ENCODE measurements around the gene CDH13. TPM values are rescaled to one million over a fixed set of nuclear protein-coding genes. Genes with fewer than 3 reads are reported as not detected.

CDH13 gene
- total and polyA plus RNA-seq, 2 donors (not counting 3 experiments of a cell fraction or from before 2014, with no cell fraction given), result 96.6 to 124 TPM

DNA sequence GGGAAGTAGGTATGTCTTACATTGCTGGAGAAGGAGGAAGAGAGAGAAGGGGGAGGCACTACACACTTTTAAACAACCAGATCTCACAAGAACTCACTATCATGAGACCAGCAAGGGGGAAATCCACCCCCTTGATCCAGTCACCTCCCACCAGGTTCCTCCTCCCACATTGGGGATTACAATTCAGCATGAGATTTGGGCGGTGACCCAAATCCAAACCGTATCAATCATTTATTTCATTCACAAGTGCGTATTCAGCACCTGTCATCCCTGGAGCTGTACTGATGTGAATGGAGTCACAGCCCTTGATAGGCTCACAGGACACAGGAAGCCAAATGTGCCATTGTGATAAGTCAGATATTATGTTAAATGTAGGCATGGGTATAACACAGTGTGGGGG is 952.7 kb downstream of the CDH13 start:
- Histone ChIP-seq H3K4me3 (replicated peaks in 1 of 3; ENCODE audit: insufficient read depth in 1 of 3, low read depth in 1 of 3, low read length in 3 of 3) (no peak overlapping the region), H2AFZ (ENCODE audit: low read depth, low read length) (no peak overlapping the region), H3K9me1 (replicated peaks; ENCODE audit: control insufficient read depth, extremely low read depth, insufficient read depth, low read length) (no peaks in the 10 kb centered on the region), H3K4me2 (ENCODE audit: insufficient read depth, low read length) (no peak overlapping the region), H3K4me1 (ENCODE audit: control insufficient read depth, extremely low read depth, insufficient read depth, low read length) (no peaks in the 10 kb centered on the region), H3K27me3 (ENCODE audit: control insufficient read depth in 2 of 2, insufficient read depth in 2 of 2, low read length in 2 of 2) (no peaks in the 10 kb centered on the region), H3K9ac (replicated peaks; ENCODE audit: extremely low read depth, insufficient read depth, low read length) (no peak overlapping the region), H3K27ac (ENCODE audit: insufficient read depth, low read depth, low read length) (no peak overlapping the region), H3K79me2 (ENCODE audit: control insufficient read depth, insufficient read depth, low read length) (no peaks in the 10 kb centered on the region), H4K20me1 (replicated peaks; ENCODE audit: control insufficient read depth, extremely low read depth, insufficient read depth, low read length) (no peaks in the 10 kb centered on the region), H3K9me3 (replicated peaks; ENCODE audit: control insufficient read depth, insufficient read depth, low read length) (no peaks in the 10 kb centered on the region), H3K36me3 (ENCODE audit: control insufficient read depth in 2 of 2, extremely low read depth in 1 of 2, insufficient read depth in 2 of 2, low read length in 2 of 2) (no peaks in the 10 kb centered on the region)
- no TSS peak for BruUV-seq (replicated peaks)
- intact Hi-C loops (cut with micrococcal nuclease), result no loop called here
- TF ChIP-seq, protein P1, sequence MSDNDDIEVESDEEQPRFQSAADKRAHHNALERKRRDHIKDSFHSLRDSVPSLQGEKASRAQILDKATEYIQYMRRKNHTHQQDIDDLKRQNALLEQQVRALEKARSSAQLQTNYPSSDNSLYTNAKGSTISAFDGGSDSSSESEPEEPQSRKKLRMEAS (IDR thresholded peaks at IDR 0.05; ENCODE audit: insufficient read depth, insufficient read length), result no peak
- TF ChIP-seq JUN (IDR thresholded peaks at IDR 0.05; ENCODE audit: borderline replicate concordance, insufficient read depth, insufficient read length, low read depth) (no peak), CTCF (IDR thresholded peaks at IDR 0.05; ENCODE audit: extremely low read depth in 1 of 2, insufficient read depth in 1 of 2, low read depth in 1 of 2, low read length in 2 of 2) (no peak), EZH2 (IDR thresholded peaks at IDR 0.05; ENCODE audit: borderline replicate concordance, low read depth, low read length, severe bottlenecking) (no peak), POLR2AphosphoS5 (IDR thresholded peaks at IDR 0.05; ENCODE audit: insufficient read depth, low read depth, low read length) (no peak), GATA2 (IDR thresholded peaks at IDR 0.05; ENCODE audit: insufficient read depth, insufficient read length, low read depth, low read length) (no peak), FOS (IDR thresholded peaks at IDR 0.05; ENCODE audit: borderline replicate concordance, insufficient read depth, low read length) (no peak), POLR2A (IDR thresholded peaks at IDR 0.05; ENCODE audit: low read depth, low read length) (no peak), MYC (IDR thresholded peaks at IDR 0.05; ENCODE audit: low read depth, low read length) (no peak)
- ChIA-PET POLR2A (no interaction called here), CTCF (no interaction called here)
- FAIRE-seq (no peak), DNase-seq (ENCODE audit: low read depth, low spot score) (no peak)
- dilution Hi-C loops (cut with MboI; ENCODE audit: extremely low pct_ligation_motif_present, low sequenced_read_pairs), result no loop called here

Measured in endothelial cell of umbilical vein (primary cell).